Measurements from ENCODE around the gene CTNNA2.

DNA sequence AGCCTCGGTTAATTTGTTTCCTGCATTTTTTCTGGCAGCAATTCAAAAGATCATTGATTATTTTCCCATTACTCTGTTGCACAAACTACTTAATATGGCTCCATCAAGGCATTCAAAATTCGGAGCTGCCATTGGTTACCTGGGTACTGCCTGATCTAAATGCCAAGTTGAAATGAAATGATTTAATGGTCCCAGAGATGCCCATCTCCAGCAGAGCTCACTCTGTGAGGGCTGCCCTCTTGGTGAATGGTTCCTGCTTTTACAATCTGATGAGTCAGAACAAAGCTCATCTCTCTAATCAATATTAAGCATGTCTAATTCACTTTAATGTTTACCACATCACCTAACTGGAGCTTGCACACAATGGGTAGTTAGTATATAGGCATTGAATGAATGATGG, 126.1 kb downstream of the CTNNA2 start:
- TF ChIP-seq, protein P1, sequence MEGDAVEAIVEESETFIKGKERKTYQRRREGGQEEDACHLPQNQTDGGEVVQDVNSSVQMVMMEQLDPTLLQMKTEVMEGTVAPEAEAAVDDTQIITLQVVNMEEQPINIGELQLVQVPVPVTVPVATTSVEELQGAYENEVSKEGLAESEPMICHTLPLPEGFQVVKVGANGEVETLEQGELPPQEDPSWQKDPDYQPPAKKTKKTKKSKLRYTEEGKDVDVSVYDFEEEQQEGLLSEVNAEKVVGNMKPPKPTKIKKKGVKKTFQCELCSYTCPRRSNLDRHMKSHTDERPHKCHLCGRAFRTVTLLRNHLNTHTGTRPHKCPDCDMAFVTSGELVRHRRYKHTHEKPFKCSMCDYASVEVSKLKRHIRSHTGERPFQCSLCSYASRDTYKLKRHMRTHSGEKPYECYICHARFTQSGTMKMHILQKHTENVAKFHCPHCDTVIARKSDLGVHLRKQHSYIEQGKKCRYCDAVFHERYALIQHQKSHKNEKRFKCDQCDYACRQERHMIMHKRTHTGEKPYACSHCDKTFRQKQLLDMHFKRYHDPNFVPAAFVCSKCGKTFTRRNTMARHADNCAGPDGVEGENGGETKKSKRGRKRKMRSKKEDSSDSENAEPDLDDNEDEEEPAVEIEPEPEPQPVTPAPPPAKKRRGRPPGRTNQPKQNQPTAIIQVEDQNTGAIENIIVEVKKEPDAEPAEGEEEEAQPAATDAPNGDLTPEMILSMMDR (IDR thresholded peaks at IDR 0.05), result no peak
- TF ChIP-seq POLR2A (IDR thresholded peaks at IDR 0.05) (no peak), EP300 (IDR thresholded peaks at IDR 0.05) (no peak)
